Germinal center (tissue), 1 donor: ENCODE results near the gene ZNF536.

ENCODE experiments used
- DNase-seq: peaks from one replicate; pipeline ENCODE4 v3.0.0; 2012; ENCODE audit warnings: mixed read lengths, low spot score

Gene ZNF536

GRCh38 chr19:30529876-30530275, 157.7 kb downstream of the ZNF536 start:
- no peak for DNase-seq

- no peak for DNase-seq
Measured at GRCh38 chr19:30530751-30531150, 158.6 kb downstream of the ZNF536 start.

GRCh38 chr19:30535011-30535410, 162.8 kb downstream of the ZNF536 start:
- DNase-seq, result no peak

GRCh38 chr19:30536975-30537374, 164.8 kb downstream of the ZNF536 start:
- DNase-seq, result no peak

- no peak for DNase-seq
Measured at GRCh38 chr19:30539315-30539714, 167.1 kb downstream of the ZNF536 start.

GRCh38 chr19:30539981-30540380, 167.8 kb downstream of the ZNF536 start:
- DNase-seq, result no peak

GRCh38 chr19:30540761-30541160, 168.6 kb downstream of the ZNF536 start:
- DNase-seq, result no peak

GRCh38 chr19:30541575-30541974, 169.4 kb downstream of the ZNF536 start:
- no peak for DNase-seq

GRCh38 chr19:30543243-30543945, 171.2 kb downstream of the ZNF536 start:
- DNase-seq, result no peak

GRCh38 chr19:30545752-30546151, 173.6 kb downstream of the ZNF536 start:
- no peak for DNase-seq

- DNase-seq, result no peak
Measured at GRCh38 chr19:30546332-30546731, 174.1 kb downstream of the ZNF536 start.

- DNase-seq, result no peak
Measured at GRCh38 chr19:30547246-30547645, 175.1 kb downstream of the ZNF536 start.

- no peak for DNase-seq
Measured at GRCh38 chr19:30549151-30549550, 177.0 kb downstream of the ZNF536 start.

- DNase-seq, result no peak
Measured at GRCh38 chr19:30551271-30551670, 179.1 kb downstream of the ZNF536 start.

- no peak for DNase-seq
Measured at GRCh38 chr19:30552593-30552992, 180.4 kb downstream of the ZNF536 start.

- no peak for DNase-seq
Measured at GRCh38 chr19:30555075-30555790, 183.0 kb downstream of the ZNF536 start.

GRCh38 chr19:30555791-30556110, 183.6 kb downstream of the ZNF536 start:
- no peak for DNase-seq

- no peak for DNase-seq
Measured at GRCh38 chr19:30556230-30556711, 184.1 kb downstream of the ZNF536 start.

GRCh38 chr19:30557212-30557611, 185.0 kb downstream of the ZNF536 start:
- no peak for DNase-seq

- DNase-seq, result no peak
Measured at GRCh38 chr19:30557927-30558557, 185.9 kb downstream of the ZNF536 start.

- no peak for DNase-seq
Measured at GRCh38 chr19:30558793-30559192, 186.6 kb downstream of the ZNF536 start.

GRCh38 chr19:30559446-30559845, 187.3 kb downstream of the ZNF536 start:
- no peak for DNase-seq

GRCh38 chr19:30562981-30563380, 190.8 kb downstream of the ZNF536 start:
- DNase-seq, result no peak
